HEK293T (cell line): Measurements from ENCODE around the gene PFDN1.

Source experiments
- FOXM1 ChIP-seq: fragments of 450-650 bp; IDR thresholded peaks from 2 replicates; pipeline ENCODE4 v1.6.1; 2017; ENCODE audit warnings: mild to moderate bottlenecking, borderline replicate concordance
- SP1 ChIP-seq: fragments of 450-650 bp; IDR thresholded peaks from 2 replicates; pipeline ENCODE4 v1.6.1; 2017
- SUZ12 ChIP-seq: fragments of 450-650 bp; IDR thresholded peaks from 2 replicates; pipeline ENCODE4 v1.6.1; 2016; ENCODE audit warnings: mild to moderate bottlenecking
- ZNF384 ChIP-seq: fragments of 450-650 bp; IDR thresholded peaks from 2 replicates; pipeline ENCODE4 v1.6.1; 2016

DNA sequence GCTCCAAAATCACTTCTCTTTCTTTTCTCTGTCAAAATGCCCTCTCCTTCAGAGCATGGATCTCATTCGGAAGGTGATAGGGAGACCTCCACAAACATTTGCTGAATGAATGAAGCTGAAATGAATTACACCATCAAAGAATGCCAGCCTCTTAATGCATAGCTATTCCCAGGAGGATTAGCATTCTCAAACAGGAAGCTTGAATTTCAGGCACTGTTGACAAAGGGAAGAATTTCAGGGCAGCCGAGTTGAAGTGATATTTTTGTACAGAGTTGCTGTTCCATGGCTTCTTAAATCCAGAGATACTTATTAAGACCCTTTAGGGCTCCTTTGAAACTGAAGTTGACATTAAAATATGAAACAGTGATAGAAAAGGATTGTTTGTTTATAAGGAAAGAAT lies 24.7 kb upstream of the PFDN1 start:
- TF ChIP-seq SP1 (no peak), ZNF384 (no peak), FOXM1 (no peak), SUZ12 (no peak)
